Colonic mucosa (tissue), 4 donors: ENCODE data around the gene MCM5. TPM values are rescaled to one million over a fixed set of nuclear protein-coding genes. Genes with fewer than 3 reads are reported as not detected.

Experiments
- DNase-seq: peaks from one replicate; pipeline ENCODE4 v3.0.0-alpha.2; 2020
- H3K27ac ChIP-seq: fragments of 200-600 bp; one replicate; pipeline ENCODE4 v1.8.0; 2021
- H3K27me3 ChIP-seq: fragments of 200-600 bp; one replicate; pipeline ENCODE4 v1.8.0; 2021
- H3K36me3 ChIP-seq: fragments of 200-600 bp; one replicate; pipeline ENCODE4 v1.8.0; 2021
- H3K4me1 ChIP-seq: fragments of 200-600 bp; one replicate; pipeline ENCODE4 v1.8.0; 2021; ENCODE audit warnings: mild to moderate bottlenecking
- H3K4me3 ChIP-seq: fragments of 200-600 bp; one replicate; pipeline ENCODE4 v1.8.0; 2021
- H3K9ac ChIP-seq, 2 donors: one replicate each; pipeline ENCODE4 v1.7.0; 2013; ENCODE audit warnings: control low read depth in 2 of 2, low read depth in 2 of 2, low read length in 2 of 2
- H3K9me3 ChIP-seq: fragments of 200-600 bp; one replicate; pipeline ENCODE4 v1.8.0; 2021
- CTCF ChIP-seq: fragments of 200-600 bp; IDR thresholded peaks from one replicate; pipeline ENCODE4 v1.8.0; 2022; ENCODE audit warnings: antibody characterized with exemption, mild to moderate bottlenecking
- intact Hi-C: fragments of 100-400 bp; cut with DNase I; formaldehyde crosslinking; loops from one replicate; pipeline ENCODE4 v1.14.1; 2022
- total RNA-seq, 2 donors: library from RNA; stranded (reverse); fragmentation: NEBNext Ultra II Directional in 1 of 2; extraction: Animal tissue kit (Norgen Biotek cat#: 25700) in 1 of 2; gene quantifications; one replicate each; pipeline ENCODE4 v1.2.1, GENCODE V29; 2021
- donor health status: healthy.
- donor health status: DM: no; HTN: no; CAD: no.
- donor health status: DM: no; HTN: no; CAD: no.

MCM5 gene
- total RNA-seq: 100 to 1,000 TPM in 1 of 2 donors, 10 to 100 TPM in 1; 33.0 to 120 TPM

- Histone ChIP-seq H3K27ac (peak within 1 kb of the TSS; percentile 29), H3K4me1 (no peaks in the 10 kb centered on the region), H3K9ac (peak within 1 kb of the TSS; percentile 81 to 84), H3K9me3 (no peaks in the 10 kb centered on the region), H3K4me3 (peak within 1 kb of the TSS; percentile 98), H3K36me3 (no peaks in the 10 kb centered on the region), H3K27me3 (no peaks in the 10 kb centered on the region)
- DNase-seq: peak; percentile 98
- no peak for TF ChIP-seq CTCF
- intact Hi-C loops: no loop called here
Measured at GRCh38 chr22:35399678-35400500, at the start of gene MCM5. TSS of gene MCM5 (plus strand) at chr22:35400140. CDS start at chr22:35400439, 299 bp downstream.

GRCh38 chr22:35350539-35351503 lies 49.1 kb upstream of the MCM5 start:
- TF ChIP-seq CTCF: peak; percentile 92

GRCh38 chr22:35352214-35353111 lies 47.5 kb upstream of the MCM5 start:
- Histone ChIP-seq H3K9me3 (no peaks in the 10 kb centered on the region), H3K9ac (no peak overlapping the region), H3K4me1 (no peaks in the 10 kb centered on the region), H3K36me3 (no peaks in the 10 kb centered on the region), H3K4me3 (no peak overlapping the region), H3K27ac (peak overlapping the region; percentile 15), H3K27me3 (no peaks in the 10 kb centered on the region)
- intact Hi-C loops: loop anchor here (5.0 kb wide), 3 partner anchors 230 to 770 kb away; partner anchors contain the start of gene MB
- DNase-seq: peak; percentile 47
- TF ChIP-seq CTCF: no peak

More at GRCh38 chr22:35350539-35351503, 49.1 kb upstream of the MCM5 start:
- Histone ChIP-seq H3K9me3 (no peaks in the 10 kb centered on the region), H3K9ac (peak overlapping the region; percentile 56 to 71), H3K27ac (peak overlapping the region; percentile 12), H3K27me3 (no peaks in the 10 kb centered on the region), H3K4me3 (peak overlapping the region; percentile 42), H3K4me1 (no peaks in the 10 kb centered on the region), H3K36me3 (no peaks in the 10 kb centered on the region)
- DNase-seq: peak; percentile 93
- intact Hi-C loops: loop anchor here (5.0 kb wide), 3 partner anchors 231 to 771 kb away; partner anchors contain the start of gene MB

GRCh38 chr22:35353318-35353717 lies 46.6 kb upstream of the MCM5 start:
- Histone ChIP-seq H3K27ac (peak overlapping the region; percentile 13), H3K27me3 (no peaks in the 10 kb centered on the region), H3K4me3 (no peak overlapping the region), H3K9ac (no peak overlapping the region), H3K36me3 (no peaks in the 10 kb centered on the region), H3K4me1 (no peaks in the 10 kb centered on the region), H3K9me3 (no peaks in the 10 kb centered on the region)
- no peak for DNase-seq
- TF ChIP-seq CTCF: no peak
- intact Hi-C loops: loop anchor here (5.0 kb wide), 3 partner anchors 229 to 769 kb away; partner anchors contain the start of gene MB
